A673 (cell line): ENCODE measurements around the gene IFT57.

Source experiments
- EZH2 ChIP-seq: fragments of 200-600 bp; sonication (generic); IDR thresholded peaks from 2 replicates; pipeline ENCODE4 v1.6.1; 2017; ENCODE audit warnings: borderline replicate concordance, low read depth, mild to moderate bottlenecking, mixed read lengths, antibody characterized with exemption, low read length; ENCODE audit not compliant: poor library complexity, severe bottlenecking
- TF ChIP-seq, protein P1 (sequence below): fragments of 300-800, 200-600 bp; sonication (generic); conservative IDR thresholded peaks from 2 replicates; pipeline ENCODE4 v1.5.1; 2017; ENCODE audit warnings: low read depth, mild to moderate bottlenecking, antibody characterized with exemption, low read length, moderate library complexity, mixed read lengths

DNA sequence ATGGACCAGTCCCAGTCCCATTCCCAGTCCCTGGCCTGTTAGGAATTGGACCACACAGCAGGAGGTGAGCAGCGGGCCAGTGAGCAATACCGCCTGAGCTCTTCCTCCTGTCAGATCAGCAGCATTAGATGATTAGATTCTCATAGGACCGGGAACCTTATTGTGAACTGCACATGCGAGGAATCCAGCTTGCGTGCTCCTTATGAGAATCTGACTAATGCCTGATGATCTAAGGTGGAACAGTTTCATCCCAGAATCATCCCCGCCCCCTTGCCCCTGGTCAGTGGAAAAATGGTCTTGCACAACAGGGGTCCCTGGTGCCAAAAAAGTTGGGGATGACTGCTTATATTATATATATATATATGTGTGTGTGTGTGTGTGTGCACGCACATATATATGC lies 63.1 kb downstream of the IFT57 start:
- TF ChIP-seq, protein P1, sequence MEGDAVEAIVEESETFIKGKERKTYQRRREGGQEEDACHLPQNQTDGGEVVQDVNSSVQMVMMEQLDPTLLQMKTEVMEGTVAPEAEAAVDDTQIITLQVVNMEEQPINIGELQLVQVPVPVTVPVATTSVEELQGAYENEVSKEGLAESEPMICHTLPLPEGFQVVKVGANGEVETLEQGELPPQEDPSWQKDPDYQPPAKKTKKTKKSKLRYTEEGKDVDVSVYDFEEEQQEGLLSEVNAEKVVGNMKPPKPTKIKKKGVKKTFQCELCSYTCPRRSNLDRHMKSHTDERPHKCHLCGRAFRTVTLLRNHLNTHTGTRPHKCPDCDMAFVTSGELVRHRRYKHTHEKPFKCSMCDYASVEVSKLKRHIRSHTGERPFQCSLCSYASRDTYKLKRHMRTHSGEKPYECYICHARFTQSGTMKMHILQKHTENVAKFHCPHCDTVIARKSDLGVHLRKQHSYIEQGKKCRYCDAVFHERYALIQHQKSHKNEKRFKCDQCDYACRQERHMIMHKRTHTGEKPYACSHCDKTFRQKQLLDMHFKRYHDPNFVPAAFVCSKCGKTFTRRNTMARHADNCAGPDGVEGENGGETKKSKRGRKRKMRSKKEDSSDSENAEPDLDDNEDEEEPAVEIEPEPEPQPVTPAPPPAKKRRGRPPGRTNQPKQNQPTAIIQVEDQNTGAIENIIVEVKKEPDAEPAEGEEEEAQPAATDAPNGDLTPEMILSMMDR = no peak
- no peak for TF ChIP-seq EZH2
